ENCODE data around the gene KIF2C.
"Not testable (repeated sequence)": the region's sequence is repeated elsewhere in the genome, so short reads cannot be mapped to it uniquely, and the experiment has no call there.

KIF2C gene

DNA sequence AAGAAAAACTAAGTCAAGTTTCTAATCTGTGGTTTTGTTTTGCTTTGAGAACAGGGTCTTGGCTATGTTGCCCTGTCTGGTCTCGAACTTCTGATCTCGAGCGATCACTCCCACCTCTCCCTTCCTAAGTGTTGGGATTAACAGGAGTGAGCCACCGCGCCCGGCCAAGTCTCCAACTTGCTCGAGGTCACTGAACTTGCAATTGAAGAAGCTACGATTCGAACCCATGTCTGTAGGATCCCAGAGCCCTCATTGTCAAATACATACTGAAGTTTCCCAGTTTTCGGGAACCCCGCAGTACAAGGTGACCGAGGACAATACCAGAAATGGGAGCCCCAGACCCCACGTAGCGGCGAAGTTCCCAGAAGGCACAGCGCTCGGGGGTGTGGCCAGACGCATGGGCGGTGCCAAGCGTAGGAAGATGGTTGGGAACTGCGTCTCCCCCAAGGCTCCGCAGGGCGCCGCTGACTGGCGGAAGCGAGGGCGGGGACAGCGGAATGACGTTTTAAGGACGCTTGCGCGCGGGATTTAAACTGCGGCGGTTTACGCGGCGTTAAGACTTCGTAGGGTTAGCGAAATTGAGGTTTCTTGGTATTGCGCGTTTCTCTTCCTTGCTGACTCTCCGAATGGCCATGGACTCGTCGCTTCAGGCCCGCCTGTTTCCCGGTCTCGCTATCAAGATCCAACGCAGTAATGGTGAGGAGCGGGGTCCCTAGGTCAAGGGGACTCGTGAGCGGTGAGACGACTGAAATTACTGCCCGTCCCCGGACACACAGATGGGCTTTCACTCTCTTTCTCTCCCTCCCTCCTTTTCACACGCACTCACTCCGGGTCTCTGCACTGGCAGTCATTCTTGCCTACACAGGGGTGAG is at the start of gene KIF2C:
Gene KIF2C (plus strand): TSS at position 531 of the 872 bp plus-strand sequence. CDS start 96 bp downstream, at position 627.
- H4K20me1 ChIP-seq = no peaks in the 10 kb centered on the region; the same call in 1 of the 2 replicates
- H3K27me3 ChIP-seq = no peaks in the 10 kb centered on the region
- H3K4me2 ChIP-seq = peak within 1 kb of the TSS; percentile 92
- H3K4me1 ChIP-seq = peaks cover 34% of the 10 kb centered on the region
- TF ChIP-seq Cebpa-rat (IDR thresholded peaks at IDR 0.05) = no peak
- H3K27ac ChIP-seq = peak within 1 kb of the TSS; percentile 85
- H3K4me3 ChIP-seq = peak within 1 kb of the TSS; percentile 83
- H3K9ac ChIP-seq = peak within 1 kb of the TSS; percentile 87
- 0 out of 2 replicates have a peak, but pooled peaks cover 5% of the 10 kb centered on the region for H3K9me3 ChIP-seq
- peaks cover 34% of the 10 kb centered on the region for H3K36me3 ChIP-seq

DNA sequence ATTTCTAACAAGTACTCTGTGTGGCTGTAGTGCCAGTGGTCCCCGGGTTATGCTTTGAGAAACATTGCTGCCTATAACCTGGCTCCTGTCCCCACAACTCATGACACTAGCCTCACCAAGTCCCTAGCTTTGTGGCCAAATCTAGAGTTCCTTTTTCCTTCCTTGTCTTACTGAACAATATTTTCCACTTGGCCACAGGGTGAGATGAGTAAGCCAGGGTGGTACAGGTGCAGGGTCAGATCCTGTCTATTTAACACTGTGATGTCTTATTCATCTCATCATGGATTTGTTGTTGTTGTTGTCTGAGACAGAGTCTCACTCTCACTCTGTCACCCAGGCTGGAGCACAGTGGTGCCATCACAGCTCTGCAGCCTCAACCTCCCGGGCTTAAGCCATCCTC is 46.5 kb upstream of the KIF2C start:
- TF ChIP-seq Cebpa-rat (IDR thresholded peaks at IDR 0.05) = no peak
- Histone ChIP-seq H3K4me1 (peaks cover 57% of the 10 kb centered on the region), H3K27me3 (no peaks in the 10 kb centered on the region), H3K4me2 (peak overlapping the region; percentile 17; the same call in 1 of the 2 replicates), H3K9ac (no peak overlapping the region), H3K36me3 (no peaks in the 10 kb centered on the region), H4K20me1 (no peaks in the 10 kb centered on the region), H3K9me3 (no peaks in the 10 kb centered on the region), H3K4me3 (no peak overlapping the region), H3K27ac (no peak overlapping the region)

DNA sequence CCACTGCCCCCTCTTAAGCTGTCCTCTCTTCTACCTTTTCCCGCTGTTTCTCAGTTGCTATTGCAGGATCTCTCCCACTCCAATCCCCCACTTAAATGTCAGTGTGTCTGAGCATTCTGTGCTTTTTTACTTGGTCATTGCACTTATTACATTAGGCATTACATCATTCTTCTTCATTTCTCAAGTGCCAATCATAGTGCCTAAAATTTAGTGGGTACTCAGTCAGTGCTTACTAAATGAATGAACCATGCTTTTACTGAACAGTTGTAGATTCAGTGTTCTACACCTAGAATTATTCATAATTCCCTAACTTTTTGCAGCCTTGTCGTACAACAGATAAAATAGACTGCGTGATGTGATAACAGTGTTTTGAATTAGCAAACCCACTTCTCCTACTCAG is 45.7 kb upstream of the KIF2C start:
- Histone ChIP-seq H4K20me1 (no peaks in the 10 kb centered on the region), H3K4me3 (no peak overlapping the region), H3K4me2 (no peak overlapping the region), H3K36me3 (no peaks in the 10 kb centered on the region), H3K27ac (no peak overlapping the region), H3K9me3 (no peaks in the 10 kb centered on the region), H3K27me3 (no peaks in the 10 kb centered on the region), H3K4me1 (peaks cover 64% of the 10 kb centered on the region), H3K9ac (no peak overlapping the region)
- no peak for TF ChIP-seq Cebpa-rat (IDR thresholded peaks at IDR 0.05)

DNA sequence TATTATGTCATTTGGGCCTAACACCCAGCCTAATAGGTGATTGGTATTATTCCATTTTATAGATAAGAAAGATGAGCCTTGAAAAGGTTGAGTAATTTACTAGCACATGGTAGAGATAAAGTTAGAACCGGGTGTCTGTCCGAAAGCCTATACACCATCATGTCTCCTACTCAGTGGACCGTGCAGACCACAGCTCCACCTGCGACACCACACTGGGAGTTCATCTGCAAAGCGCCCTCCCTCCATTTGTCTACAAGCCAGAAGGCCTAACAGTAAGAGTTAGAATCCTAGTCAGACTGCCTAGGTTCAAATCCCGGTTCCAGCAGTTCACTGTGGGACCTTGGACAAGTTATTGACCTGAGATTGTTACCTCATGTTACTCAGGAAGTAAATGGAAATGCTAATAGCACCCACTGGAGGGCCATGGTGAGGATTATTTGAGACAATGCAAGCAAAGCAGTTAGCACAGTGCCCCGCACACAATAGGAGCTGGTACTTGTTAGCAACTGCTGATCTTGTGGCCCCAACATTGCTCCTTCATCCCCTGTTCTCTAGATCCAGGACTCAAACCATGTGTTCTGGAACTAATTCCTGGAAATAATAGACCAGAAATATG is 44.7 kb upstream of the KIF2C start:
- H3K36me3 ChIP-seq = no peaks in the 10 kb centered on the region
- H3K4me2 ChIP-seq = peak overlapping the region; percentile 75
- H3K4me3 ChIP-seq = no peak overlapping the region
- H4K20me1 ChIP-seq = no peaks in the 10 kb centered on the region
- no peak for TF ChIP-seq Cebpa-rat (IDR thresholded peaks at IDR 0.05)
- H3K9ac ChIP-seq = no peak overlapping the region
- H3K4me1 ChIP-seq = peaks cover 64% of the 10 kb centered on the region
- H3K27ac ChIP-seq = peak overlapping the region; percentile 56
- H3K27me3 ChIP-seq = no peaks in the 10 kb centered on the region
- no peaks in the 10 kb centered on the region for H3K9me3 ChIP-seq

DNA sequence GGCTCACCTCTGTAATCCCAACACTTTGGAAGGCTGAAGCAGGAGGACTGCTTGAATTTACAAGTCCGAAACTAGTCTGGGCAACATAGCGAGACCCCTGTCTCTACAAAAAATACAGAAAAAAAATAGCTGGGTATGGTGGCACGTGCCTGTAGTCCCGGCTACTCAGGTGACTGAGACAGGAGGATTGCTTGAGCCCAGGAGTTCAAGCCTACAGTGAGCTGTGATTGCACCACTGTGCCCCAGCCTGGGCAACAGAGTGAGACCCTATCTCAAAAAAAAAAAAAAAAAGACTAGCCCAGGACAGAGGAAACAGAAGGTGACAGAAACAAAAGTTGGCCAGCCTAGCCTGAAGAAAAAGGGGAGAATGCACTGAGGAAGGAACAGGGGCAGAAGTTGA is 44.0 kb upstream of the KIF2C start:
- no peak for TF ChIP-seq Cebpa-rat (IDR thresholded peaks at IDR 0.05)
- peak overlapping the region; percentile 59; the same call in 1 of the 2 replicates for H3K27ac ChIP-seq
- H3K36me3 ChIP-seq = no peaks in the 10 kb centered on the region
- peak overlapping the region; percentile 75 for H3K4me2 ChIP-seq
- no peak overlapping the region for H3K9ac ChIP-seq
- H3K4me3 ChIP-seq = no peak overlapping the region
- no peaks in the 10 kb centered on the region for H4K20me1 ChIP-seq
- H3K4me1 ChIP-seq = peaks cover 64% of the 10 kb centered on the region
- H3K27me3 ChIP-seq = no peaks in the 10 kb centered on the region
- H3K9me3 ChIP-seq = no peaks in the 10 kb centered on the region

DNA sequence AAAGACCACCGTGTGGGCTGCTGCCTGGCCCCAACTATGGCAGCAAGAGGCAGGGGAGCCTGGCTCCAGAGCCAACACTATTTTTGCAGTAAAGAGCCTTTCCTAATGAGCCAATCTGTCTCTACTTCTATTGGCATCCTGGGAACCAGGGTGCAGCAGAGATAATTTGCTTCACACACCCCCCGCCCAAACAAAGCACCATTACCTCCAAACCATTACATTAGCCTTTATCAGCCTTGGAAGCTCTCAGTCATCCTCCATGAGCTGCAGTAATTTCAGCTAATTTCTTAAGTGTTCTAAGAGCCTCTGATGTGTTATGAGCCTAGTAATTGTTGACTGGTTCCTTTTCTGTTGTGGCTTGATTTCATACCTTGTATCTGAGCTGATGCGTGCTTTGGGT is 43.5 kb upstream of the KIF2C start:
- peak overlapping the region; percentile 59 for H3K27ac ChIP-seq
- peak overlapping the region; percentile 75 for H3K4me2 ChIP-seq
- H3K36me3 ChIP-seq = no peaks in the 10 kb centered on the region
- no peaks in the 10 kb centered on the region for H3K27me3 ChIP-seq
- no peak overlapping the region for H3K9ac ChIP-seq
- H3K4me3 ChIP-seq = no peak overlapping the region
- no peaks in the 10 kb centered on the region for H4K20me1 ChIP-seq
- peaks cover 64% of the 10 kb centered on the region for H3K4me1 ChIP-seq
- no peak for TF ChIP-seq Cebpa-rat (IDR thresholded peaks at IDR 0.05)
- H3K9me3 ChIP-seq = no peaks in the 10 kb centered on the region

DNA sequence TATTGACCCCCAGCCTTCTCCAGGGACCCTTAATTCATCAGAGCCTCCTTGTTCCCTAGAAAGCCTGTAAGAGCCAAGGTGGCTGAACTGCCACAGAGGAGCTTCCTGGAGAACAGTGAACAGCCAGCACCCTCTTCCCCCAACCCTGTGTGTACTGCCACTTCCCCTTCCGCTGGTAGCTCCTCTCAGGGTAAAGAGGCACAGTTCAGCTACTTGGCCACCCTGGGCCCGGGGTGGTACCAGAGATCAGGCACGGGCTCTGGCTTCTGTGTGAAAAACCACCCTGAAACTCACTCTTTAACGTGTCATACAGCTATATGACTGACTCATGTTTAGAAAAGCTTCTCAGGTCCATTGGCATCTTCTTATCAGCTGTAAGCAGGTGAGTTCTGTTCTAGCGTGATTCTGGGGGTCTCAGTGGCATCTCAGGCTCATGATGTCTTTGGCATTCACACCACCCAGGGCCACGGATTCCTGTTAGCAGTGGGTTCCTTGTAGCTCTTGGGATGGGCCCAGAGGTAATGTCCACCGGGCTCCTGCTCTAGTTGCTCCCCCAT is 42.8 kb upstream of the KIF2C start:
- H3K4me3 ChIP-seq = no peak overlapping the region; the same call in 1 of the 2 replicates
- no peaks in the 10 kb centered on the region for H3K9me3 ChIP-seq
- H3K9ac ChIP-seq = peak overlapping the region; percentile 42; the same call in 1 of the 2 replicates
- peak overlapping the region; percentile 59; the same call in 1 of the 2 replicates for H3K27ac ChIP-seq
- H4K20me1 ChIP-seq = no peaks in the 10 kb centered on the region
- H3K36me3 ChIP-seq = no peaks in the 10 kb centered on the region
- TF ChIP-seq Cebpa-rat (IDR thresholded peaks at IDR 0.05) = no peak
- no peaks in the 10 kb centered on the region for H3K27me3 ChIP-seq
- peaks cover 64% of the 10 kb centered on the region for H3K4me1 ChIP-seq
- peak overlapping the region; percentile 75 for H3K4me2 ChIP-seq

DNA sequence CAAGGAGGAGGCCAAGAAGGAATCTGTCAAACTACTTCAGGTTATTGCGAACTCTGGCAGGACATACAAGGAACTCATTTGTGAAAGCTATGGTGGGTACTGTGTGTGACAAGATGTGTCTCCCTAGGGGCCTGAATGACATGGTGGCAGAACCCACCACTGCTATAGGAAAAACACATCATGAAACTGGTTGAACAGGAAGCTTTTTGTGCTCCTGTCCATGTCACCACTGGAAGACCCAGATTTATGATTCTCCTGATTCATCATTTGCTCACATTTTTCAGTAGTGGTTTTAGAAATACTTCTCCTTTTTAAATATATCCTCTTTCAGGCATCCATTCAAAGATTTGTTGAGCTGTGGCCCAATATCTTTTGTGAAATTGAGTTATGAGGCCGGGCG is 41.5 kb upstream of the KIF2C start:
- H3K4me3 ChIP-seq = no peak overlapping the region
- no peaks in the 10 kb centered on the region for H3K9me3 ChIP-seq
- peaks cover 57% of the 10 kb centered on the region for H3K4me1 ChIP-seq
- no peak for TF ChIP-seq Cebpa-rat (IDR thresholded peaks at IDR 0.05)
- no peak overlapping the region for H3K9ac ChIP-seq
- H3K27me3 ChIP-seq = no peaks in the 10 kb centered on the region
- H4K20me1 ChIP-seq = no peaks in the 10 kb centered on the region
- no peaks in the 10 kb centered on the region for H3K36me3 ChIP-seq
- no peak overlapping the region for H3K27ac ChIP-seq
- H3K4me2 ChIP-seq = peak overlapping the region; percentile 75

DNA sequence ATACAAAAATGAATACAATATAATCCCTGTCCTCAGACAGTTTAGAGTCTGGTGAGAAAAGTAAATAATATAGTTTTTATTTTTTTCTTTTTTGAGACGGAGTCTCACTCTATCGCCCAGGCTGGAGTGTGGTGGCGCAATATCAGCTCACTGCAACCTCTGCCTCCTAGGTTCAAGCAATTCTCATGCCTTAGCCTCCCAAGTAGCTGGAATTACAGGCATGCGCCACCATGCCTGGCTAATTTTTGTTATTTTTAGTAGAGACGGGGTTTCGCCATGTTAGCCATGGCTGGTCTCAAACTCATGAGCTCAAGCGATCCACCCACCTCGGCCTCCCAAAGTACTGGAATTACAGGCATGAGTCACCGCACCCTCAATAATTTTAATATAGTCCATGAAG is 40.3 kb upstream of the KIF2C start:
- not testable (repeated sequence) for H3K36me3 ChIP-seq, H4K20me1 ChIP-seq, H3K9ac ChIP-seq, H3K27ac ChIP-seq, H3K9me3 ChIP-seq, H3K27me3 ChIP-seq, H3K4me2 ChIP-seq, H3K4me3 ChIP-seq
- peaks cover 45% of the 10 kb centered on the region for H3K4me1 ChIP-seq

DNA sequence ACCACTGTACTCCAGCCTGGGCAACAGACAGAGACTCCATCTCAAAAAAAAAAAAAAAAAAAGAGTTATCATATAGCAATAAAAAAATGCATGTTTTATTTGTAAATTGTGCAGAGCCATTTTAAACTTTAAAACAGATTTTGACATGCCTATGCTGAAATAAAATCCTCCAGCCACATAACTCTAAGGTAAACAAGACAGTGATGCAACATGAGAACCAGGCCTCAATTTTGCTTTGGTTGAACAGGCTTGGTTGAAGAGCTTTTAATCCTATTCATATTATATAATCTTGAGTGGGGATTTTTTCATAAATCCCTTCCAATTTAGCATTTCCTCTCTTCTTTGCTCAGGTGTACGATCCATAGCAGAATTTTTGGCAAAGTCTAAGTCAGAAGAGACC is 39.1 kb upstream of the KIF2C start:
- Histone ChIP-seq H3K4me1 (peaks cover 33% of the 10 kb centered on the region), H3K36me3 (no peaks in the 10 kb centered on the region), H3K27me3 (no peaks in the 10 kb centered on the region), H3K4me3 (no peak overlapping the region), H3K9ac (no peak overlapping the region), H3K4me2 (no peak overlapping the region), H3K9me3 (no peaks in the 10 kb centered on the region), H3K27ac (no peak overlapping the region), H4K20me1 (no peaks in the 10 kb centered on the region)
- TF ChIP-seq Cebpa-rat (IDR thresholded peaks at IDR 0.05) = no peak

Data from BLaER1 (cell line).